Esophagus squamous epithelium (tissue), 5 donors: ENCODE results near the gene GMEB2. TPM values are rescaled to one million over a fixed set of nuclear protein-coding genes. Genes with fewer than 3 reads are reported as not detected.

Experiments used
- DNase-seq: peaks from one replicate; lab custom pipeline; 2025; lab: John Stamatoyannopoulos, UW
- H3K27ac ChIP-seq, 4 donors: fragments of 200-600 bp; sonication (generic); one replicate each; pipeline ENCODE4 v1.5.1; 2016 to 2019; ENCODE audit warnings: mild to moderate bottlenecking in 1 of 4
- H3K27me3 ChIP-seq, 4 donors: fragments of 200-600 bp; sonication (generic); 1 replicate in 3 of 4; 2 replicates in 1 of 4; pipeline versions ENCODE4 v1.5.1 to v1.6.0; 2017 to 2021; ENCODE audit warnings: antibody characterized with exemption in 1 of 4
- H3K36me3 ChIP-seq, 3 donors: fragments of 200-600 bp; sonication (generic); one replicate each; pipeline ENCODE4 v1.5.1; 2016 to 2019
- H3K4me1 ChIP-seq, 3 donors: fragments of 200-600 bp; sonication (generic); one replicate each; pipeline ENCODE4 v1.5.1; 2017 to 2019
- H3K4me3 ChIP-seq, 4 donors: fragments of 200-600 bp; sonication (generic); 1 replicate in 3 of 4; 2 replicates in 1 of 4; pipeline ENCODE4 v1.5.1; 2016 to 2019; ENCODE audit warnings: mild to moderate bottlenecking in 2 of 4, moderate library complexity in 1 of 4
- H3K9me3 ChIP-seq, 3 donors: fragments of 200-600 bp; sonication (generic); one replicate each; pipeline ENCODE4 v1.5.1; 2016 to 2019
- CTCF ChIP-seq, 6 experiments: fragments of 450-650 bp in 4 of 6; fragments of 200-600 bp in 2 of 6; sonication (generic) in 2 of 6; IDR thresholded peaks; one replicate each; pipeline ENCODE4 v1.5.1; 2016 to 2019; ENCODE audit warnings: antibody characterized with exemption in 6 of 6, mild to moderate bottlenecking in 4 of 6, moderate library complexity in 4 of 6
- POLR2A ChIP-seq, 4 donors: fragments of 450-650 bp; IDR thresholded peaks; one replicate each; pipeline ENCODE4 v1.6.1; 2017; ENCODE audit warnings: antibody characterized with exemption in 4 of 4, mild to moderate bottlenecking in 4 of 4, moderate library complexity in 3 of 4
- WGBS, 2 donors: methylation state at CpG; one replicate each; pipeline ENCODE4 v1.1.5; 2018; 5-methylcytosine and 5-hydroxymethylcytosine counted together
- intact Hi-C: fragments of 100-400 bp; cut with DNase I; formaldehyde crosslinking; loops from one replicate; pipeline ENCODE4 v1.15.0; 2022
- total RNA-seq, 4 donors: library from RNA; depleted of rRNA; stranded (reverse); fragments of >200 nt; gene quantifications; one replicate each; pipeline ENCODE4 v1.1.0, GENCODE V29; 2016
- donor health status: DM: yes; HTN: yes; CAD: no.

GMEB2 gene
- total RNA-seq, 4 donors from 2014 or later = 7.2 to 12.0 (median 11.0) TPM

GRCh38 chr20:63594043-63594561 is 32.8 kb downstream of the GMEB2 start:
- DNase-seq = no peak
- no peak overlapping the region for H3K4me3 ChIP-seq
- peaks cover 0 to 6% (median 0%) of the 10 kb centered on the region in 3 donors for H3K4me1 ChIP-seq
- no peaks in the 10 kb centered on the region for H3K9me3 ChIP-seq
- intact Hi-C loops = no loop called here
- peak overlapping the region in 2 of 4 donors; percentile 5 to 65 for H3K27ac ChIP-seq
- H3K27me3 ChIP-seq = no peaks in the 10 kb centered on the region
- TF ChIP-seq POLR2A (IDR thresholded peaks at IDR 0.05) = no peak
- no peak for TF ChIP-seq CTCF (IDR thresholded peaks at IDR 0.05)
- H3K36me3 ChIP-seq = peaks cover 24 to 99% (median 28%) of the 10 kb centered on the region in 3 donors
- 13 to 54% methylated on average over 3 to 5 of the region's 10 CpGs for WGBS, 2 donors

- TF ChIP-seq POLR2A (IDR thresholded peaks at IDR 0.05) (no peak), CTCF (IDR thresholded peaks at IDR 0.05) (no peak)
- peaks cover 0 to 6% (median 0%) of the 10 kb centered on the region in 3 donors for H3K4me1 ChIP-seq
- intact Hi-C loops = no loop called here
- no peaks in the 10 kb centered on the region for H3K9me3 ChIP-seq
- H3K27ac ChIP-seq = no peak overlapping the region
- 94% methylated on average over 11 of the region's 13 CpGs; no CpG with 5 or more reads in 1 of the 2 donors for WGBS, 2 donors
- H3K36me3 ChIP-seq = peaks cover 19 to 99% (median 28%) of the 10 kb centered on the region in 3 donors
- H3K4me3 ChIP-seq = no peak overlapping the region
- no peak for DNase-seq
- H3K27me3 ChIP-seq = no peaks in the 10 kb centered on the region
These were observed 34.2 kb downstream of the GMEB2 start for GRCh38 chr20:63592661-63593060.

GRCh38 chr20:63591786-63592355 is 35.0 kb downstream of the GMEB2 start:
- Histone ChIP-seq H3K4me3 (no peak overlapping the region), H3K9me3 (no peaks in the 10 kb centered on the region), H3K27ac (no peak overlapping the region), H3K27me3 (no peaks in the 10 kb centered on the region), H3K4me1 (peaks cover 0 to 6% (median 0%) of the 10 kb centered on the region in 3 donors), H3K36me3 (peaks cover 19 to 93% (median 28%) of the 10 kb centered on the region in 3 donors)
- WGBS, 2 donors = 92 to 94% methylated on average over 9 to 13 of the region's 28 CpGs
- DNase-seq = no peak
- TF ChIP-seq CTCF (IDR thresholded peaks at IDR 0.05) (no peak), POLR2A (IDR thresholded peaks at IDR 0.05) (no peak)
- intact Hi-C loops = no loop called here

GRCh38 chr20:63591147-63591533 is 35.8 kb downstream of the GMEB2 start:
- Histone ChIP-seq H3K4me3 (no peak overlapping the region), H3K27ac (no peak overlapping the region), H3K4me1 (peaks cover 0 to 6% (median 0%) of the 10 kb centered on the region in 3 donors), H3K9me3 (no peaks in the 10 kb centered on the region), H3K36me3 (peaks cover 15 to 86% (median 28%) of the 10 kb centered on the region in 3 donors), H3K27me3 (no peaks in the 10 kb centered on the region)
- no peak for TF ChIP-seq CTCF (IDR thresholded peaks at IDR 0.05)
- no peak for TF ChIP-seq POLR2A (IDR thresholded peaks at IDR 0.05)
- WGBS, 2 donors = 96% methylated on average over 4 of the region's 4 CpGs
- intact Hi-C loops = no loop called here
- no peak for DNase-seq
